ENCODE data around the gene NEK8.
"Not testable (repeated sequence)": the region's sequence is repeated elsewhere in the genome, so short reads cannot be mapped to it uniquely, and the experiment has no call there.

The NEK8 gene

GRCh38 chr17:28735242-28735722 lies 6.7 kb downstream of the NEK8 start:
- no peak for DNase-seq (ENCODE audit: low read depth, low spot score)
- no peak overlapping the region for H3K4me3 ChIP-seq (ENCODE audit: low read depth, low read length)
- no peak for TF ChIP-seq CTCF (IDR thresholded peaks at IDR 0.05; ENCODE audit: low read depth, low read length)
- in situ Hi-C loops (cut with HindIII; ENCODE audit: low sequenced_read_pairs) = no loop called here

GRCh38 chr17:28735913-28736769 lies 7.6 kb downstream of the NEK8 start:
- DNase-seq (ENCODE audit: low read depth, low spot score); in situ Hi-C loops (cut with HindIII; ENCODE audit: low sequenced_read_pairs); H3K4me3 ChIP-seq (ENCODE audit: low read depth, low read length): not testable (repeated sequence)

GRCh38 chr17:28737316-28737715 lies 8.7 kb downstream of the NEK8 start:
- in situ Hi-C loops (cut with HindIII; ENCODE audit: low sequenced_read_pairs) = no loop called here
- H3K4me3 ChIP-seq (ENCODE audit: low read depth, low read length) = no peak overlapping the region
- DNase-seq (ENCODE audit: low read depth, low spot score) = no peak
- TF ChIP-seq CTCF (IDR thresholded peaks at IDR 0.05; ENCODE audit: low read depth, low read length) = no peak

GRCh38 chr17:28737770-28738679 lies 9.4 kb downstream of the NEK8 start:
- no peak for DNase-seq (ENCODE audit: low read depth, low spot score)
- in situ Hi-C loops (cut with HindIII; ENCODE audit: low sequenced_read_pairs) = no loop called here
- no peak overlapping the region for H3K4me3 ChIP-seq (ENCODE audit: low read depth, low read length)
- TF ChIP-seq CTCF (IDR thresholded peaks at IDR 0.05; ENCODE audit: low read depth, low read length) = no peak

DNA sequence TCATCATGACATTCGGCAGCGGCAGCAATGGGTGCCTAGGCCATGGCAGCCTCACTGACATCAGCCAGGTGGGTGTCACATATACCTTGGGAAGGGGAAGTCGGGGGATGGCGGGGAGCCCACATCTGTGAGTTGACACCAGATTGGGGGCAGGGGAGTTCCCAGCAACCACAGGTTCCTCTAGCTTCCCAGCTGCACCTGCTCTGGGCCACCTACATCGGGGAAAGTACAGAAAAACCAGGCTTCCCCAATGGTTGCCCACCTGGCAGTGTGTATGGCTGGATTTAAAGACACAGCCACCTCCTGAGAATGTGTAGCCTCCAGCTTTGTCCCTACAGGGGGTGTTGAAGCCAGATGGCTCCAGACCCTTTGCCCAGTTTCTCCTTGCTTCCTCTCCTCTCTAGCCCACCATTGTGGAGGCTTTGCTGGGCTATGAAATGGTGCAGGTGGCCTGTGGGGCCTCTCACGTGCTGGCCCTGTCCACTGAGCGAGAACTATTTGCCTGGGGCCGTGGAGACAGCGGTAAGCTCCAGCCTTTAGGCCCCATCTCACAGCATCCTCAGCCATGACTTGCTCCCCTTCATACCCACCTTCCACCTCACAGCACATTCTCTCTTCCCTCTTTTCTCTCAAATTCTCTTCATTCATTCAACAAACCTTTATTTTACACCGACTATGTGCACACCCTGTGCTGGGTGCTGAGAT lies 10.2 kb downstream of the NEK8 start:
- TF ChIP-seq CTCF (IDR thresholded peaks at IDR 0.05; ENCODE audit: low read depth, low read length) = no peak
- no peak overlapping the region for H3K4me3 ChIP-seq (ENCODE audit: low read depth, low read length)
- DNase-seq (ENCODE audit: low read depth, low spot score) = no peak
- in situ Hi-C loops (cut with HindIII; ENCODE audit: low sequenced_read_pairs) = no loop called here

- no peak overlapping the region for H3K4me3 ChIP-seq (ENCODE audit: low read depth, low read length)
- DNase-seq (ENCODE audit: low read depth, low spot score) = no peak
- TF ChIP-seq CTCF (IDR thresholded peaks at IDR 0.05; ENCODE audit: low read depth, low read length) = no peak
- in situ Hi-C loops (cut with HindIII; ENCODE audit: low sequenced_read_pairs) = no loop called here
Measured at GRCh38 chr17:28740406-28741357, 12.1 kb downstream of the NEK8 start.

All from astrocyte of the spinal cord (primary cell).